Brain microvascular endothelial cell (primary cell): Measurements from ENCODE around the gene TMEM108.

Experiments used
- DNase-seq: peaks from one replicate; pipeline ENCODE4 v3.0.0-alpha.2; 2020
- H3K27ac ChIP-seq: fragments of 250-450 bp; sonication (Bioruptor Pico); 2 replicates; pipeline ENCODE4 v1.5.1; 2020; ENCODE audit warnings: mild to moderate bottlenecking, moderate library complexity
- H3K27me3 ChIP-seq: fragments of 250-450 bp; sonication (Bioruptor Pico); replicated peaks from 2 replicates; pipeline ENCODE4 v1.5.1; 2020; ENCODE audit warnings: mild to moderate bottlenecking
- H3K36me3 ChIP-seq: fragments of 250-450 bp; sonication (Bioruptor Pico); replicated peaks from 2 replicates; pipeline ENCODE4 v1.5.1; 2020; ENCODE audit warnings: mild to moderate bottlenecking
- H3K4me3 ChIP-seq: 2 replicates; pipeline ENCODE4 v1.5.1; 2011; ENCODE audit warnings: low read depth, mild to moderate bottlenecking, control low read depth, low read length, moderate library complexity
- CTCF ChIP-seq: IDR thresholded peaks from 2 replicates; pipeline ENCODE4 v1.5.1; 2011; ENCODE audit warnings: low read depth, mild to moderate bottlenecking, moderate library complexity, low read length, control low read depth, inconsistent platforms; ENCODE audit errors: missing control alignments
- in situ Hi-C: cut with HindIII; loops from 2 replicates; pipeline ENCODE4 v1.10.0; 2017; ENCODE audit warnings: low sequenced_read_pairs, low pct_ligation_motif_present

TMEM108 gene

GRCh38 chr3:133401374-133402135 is 363.4 kb downstream of the TMEM108 start:
- Histone ChIP-seq H3K36me3 (no peaks in the 10 kb centered on the region), H3K4me3 (no peak overlapping the region), H3K27ac (no peak overlapping the region), H3K27me3 (no peaks in the 10 kb centered on the region)
- no peak for DNase-seq
- TF ChIP-seq CTCF = no peak
- in situ Hi-C loops = no loop called here

GRCh38 chr3:133404920-133405319 is 366.7 kb downstream of the TMEM108 start:
- TF ChIP-seq CTCF = no peak
- Histone ChIP-seq H3K27me3 (no peaks in the 10 kb centered on the region), H3K27ac (no peak overlapping the region), H3K36me3 (no peaks in the 10 kb centered on the region), H3K4me3 (no peak overlapping the region)
- DNase-seq = no peak
- in situ Hi-C loops = no loop called here

GRCh38 chr3:133408366-133408765 is 370.2 kb downstream of the TMEM108 start:
- Histone ChIP-seq H3K36me3 (no peaks in the 10 kb centered on the region), H3K4me3 (no peak overlapping the region), H3K27ac (peak overlapping the region; percentile 10), H3K27me3 (no peaks in the 10 kb centered on the region)
- TF ChIP-seq CTCF = no peak
- DNase-seq = peak; percentile 48
- in situ Hi-C loops = no loop called here

- H3K36me3 ChIP-seq = no peaks in the 10 kb centered on the region
Measured at GRCh38 chr3:133408961-133409360, 370.8 kb downstream of the TMEM108 start.

GRCh38 chr3:133410191-133410892 is 372.2 kb downstream of the TMEM108 start:
- H3K4me3 ChIP-seq = no peak overlapping the region
- H3K36me3 ChIP-seq = no peaks in the 10 kb centered on the region
- H3K27ac ChIP-seq = no peak overlapping the region
- H3K27me3 ChIP-seq = no peaks in the 10 kb centered on the region
- no peak for TF ChIP-seq CTCF
- in situ Hi-C loops = no loop called here
- DNase-seq = no peak

More at GRCh38 chr3:133408961-133409360, 370.8 kb downstream of the TMEM108 start:
- no peaks in the 10 kb centered on the region for H3K27me3 ChIP-seq
- in situ Hi-C loops = no loop called here
- peak; percentile 65 for DNase-seq
- H3K4me3 ChIP-seq = no peak overlapping the region
- TF ChIP-seq CTCF = no peak
- H3K27ac ChIP-seq = peak overlapping the region; percentile 10
